Cerebellar cortex (tissue), 1 donor: ENCODE results near the gene NPL.
A peak's percentile ranks its signal among the peaks of the same experiment; 100 is the strongest.

Experiments
- DNase-seq: peaks from one replicate; pipeline ENCODE4 v3.0.0-alpha.2; 2015; ENCODE audit warnings: low spot score

The NPL gene

DNA sequence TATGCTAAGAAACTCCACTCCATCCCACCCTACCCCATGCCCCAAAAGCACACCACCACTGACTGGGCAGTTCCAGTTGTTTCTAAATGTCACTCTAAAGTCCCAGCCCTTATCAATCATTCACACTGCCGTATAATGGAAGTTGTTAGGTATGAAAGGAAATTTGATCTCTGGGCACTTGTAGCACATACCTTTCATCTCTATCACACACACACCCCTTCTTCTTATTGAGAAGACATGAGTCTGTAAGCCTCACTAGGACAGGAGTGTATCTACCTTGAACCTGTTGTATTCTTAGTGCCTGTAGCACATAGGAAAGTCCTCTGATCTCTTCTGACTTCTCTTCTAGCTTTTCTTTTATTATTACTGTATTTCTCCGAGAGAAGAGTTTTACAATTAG, 27.3 kb downstream of the NPL start:
- no peak for DNase-seq

GRCh38 chr1:182817802-182818201, 28.2 kb downstream of the NPL start:
- no peak for DNase-seq

GRCh38 chr1:182823220-182823619, 33.6 kb downstream of the NPL start:
- DNase-seq: no peak

GRCh38 chr1:182826892-182827291, 37.3 kb downstream of the NPL start:
- DNase-seq: no peak

DNA sequence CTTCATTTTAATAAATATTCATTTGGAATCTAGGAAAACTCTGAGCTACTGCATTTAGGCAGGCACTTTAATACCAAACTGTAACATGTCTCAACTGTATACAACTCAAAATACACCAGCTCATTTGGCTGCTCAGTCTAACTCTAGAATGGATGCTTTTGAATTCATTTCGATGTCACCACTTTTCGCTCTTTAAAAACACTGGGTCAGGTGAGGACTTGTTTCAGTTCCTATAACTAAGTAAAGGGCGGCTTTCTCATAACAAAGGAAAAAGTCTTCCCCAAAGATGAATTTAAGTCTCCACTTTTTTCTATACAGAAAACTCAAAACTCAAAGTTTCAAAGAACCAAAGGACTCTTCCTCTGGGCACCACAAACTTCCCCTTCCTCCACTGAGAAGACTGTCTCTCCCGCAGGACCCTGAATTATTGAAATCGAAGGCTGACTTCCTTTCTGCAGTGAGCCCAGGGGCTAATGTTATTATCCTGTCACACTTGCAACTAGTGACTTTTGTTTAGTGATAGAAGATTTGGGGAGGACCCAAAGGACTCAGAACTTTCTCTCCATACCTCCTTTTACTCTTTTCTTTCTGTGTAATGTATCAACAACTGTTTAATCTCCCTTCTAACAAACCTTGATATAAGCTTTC, 39.8 kb downstream of the NPL start:
- DNase-seq: no peak

DNA sequence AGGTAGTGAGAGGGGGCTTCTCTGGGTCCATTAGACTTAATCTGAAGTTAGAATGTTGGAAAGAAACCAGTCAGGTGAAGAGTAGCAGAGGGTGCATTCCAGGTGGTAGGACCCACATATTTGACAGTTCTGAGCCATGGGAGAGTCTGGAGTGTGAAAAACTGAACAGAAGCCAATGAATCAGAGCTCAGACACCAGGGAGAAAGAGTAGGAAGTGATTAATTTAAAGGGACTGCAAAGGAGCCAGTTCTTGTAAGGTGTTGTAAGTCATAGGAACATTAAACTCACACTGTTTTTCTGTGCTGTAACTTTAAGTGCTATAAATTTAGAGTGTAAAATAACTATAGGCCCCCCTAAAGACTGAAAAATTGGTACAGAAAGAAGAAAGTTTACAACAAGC, 43.7 kb downstream of the NPL start:
- no peak for DNase-seq

GRCh38 chr1:182834326-182834725, 44.8 kb downstream of the NPL start:
- DNase-seq: no peak

DNA sequence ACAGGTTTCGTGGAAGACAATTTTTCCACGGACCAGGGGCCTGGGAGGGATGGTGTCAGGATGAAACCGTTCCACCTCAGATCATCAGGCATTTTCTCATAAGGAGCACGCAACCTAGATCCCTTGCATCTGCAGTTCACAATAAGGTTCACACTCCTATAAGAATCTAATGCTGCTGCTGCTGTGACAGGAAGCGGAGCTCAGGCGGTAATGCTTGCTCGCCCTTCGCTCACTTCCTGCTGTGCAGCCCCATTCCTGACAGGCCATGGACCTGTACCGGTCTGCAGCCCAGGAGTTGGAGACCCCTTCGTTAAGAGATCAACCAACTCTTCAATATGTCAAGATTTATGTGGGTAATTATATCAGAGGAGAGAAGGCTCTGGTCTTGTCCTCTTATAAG, 46.2 kb downstream of the NPL start:
- DNase-seq: no peak

DNA sequence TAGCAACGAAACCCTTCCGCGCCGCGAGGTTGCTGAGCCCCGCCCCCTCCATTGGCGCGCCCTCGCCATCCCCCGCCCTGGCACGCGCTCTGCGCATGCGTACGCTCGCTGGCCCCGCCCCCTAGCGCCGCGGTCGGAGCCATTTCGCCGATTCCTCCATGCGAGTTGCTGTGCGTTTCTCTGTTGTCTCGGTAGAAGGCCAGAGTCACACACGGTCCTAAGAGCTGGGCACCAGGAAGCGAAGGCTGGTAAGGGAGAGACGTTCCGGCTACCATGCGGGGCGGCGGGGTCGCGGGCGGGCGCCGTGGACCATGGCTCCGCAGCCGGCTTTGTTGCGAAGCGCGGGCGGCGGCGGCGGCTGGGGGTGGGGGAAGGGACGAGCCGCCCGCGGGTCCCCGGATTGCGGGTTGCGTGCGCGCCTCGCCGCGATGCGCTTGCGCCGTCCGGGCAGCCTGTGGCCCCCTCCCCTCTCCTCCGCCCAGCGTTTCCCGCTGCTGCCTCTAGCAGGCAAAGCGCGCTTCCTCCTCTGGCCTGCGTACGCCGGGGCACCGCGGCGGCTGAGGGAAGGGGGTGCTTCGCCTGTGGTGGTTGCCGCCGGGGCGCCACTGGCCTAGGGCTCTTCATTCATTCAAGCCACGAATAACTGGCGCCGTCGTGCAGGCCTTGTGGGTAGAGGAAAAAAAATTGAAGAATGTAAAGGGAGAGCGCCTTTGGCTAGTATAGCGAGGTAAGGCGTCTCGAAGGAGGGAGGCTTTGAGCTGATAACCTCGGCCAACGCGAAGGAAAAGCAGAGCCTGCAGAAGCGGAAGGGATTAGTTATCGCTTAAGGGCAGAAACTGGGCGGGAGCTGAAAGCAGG, 49.9 kb downstream of the NPL start, which contains the start of gene DHX9:
DHX9 (plus strand) TSS at position 139 of the 858 bp plus-strand sequence. CDS start 3,220 bp downstream, outside the sequence.
- DNase-seq: peak; percentile 89

DNA sequence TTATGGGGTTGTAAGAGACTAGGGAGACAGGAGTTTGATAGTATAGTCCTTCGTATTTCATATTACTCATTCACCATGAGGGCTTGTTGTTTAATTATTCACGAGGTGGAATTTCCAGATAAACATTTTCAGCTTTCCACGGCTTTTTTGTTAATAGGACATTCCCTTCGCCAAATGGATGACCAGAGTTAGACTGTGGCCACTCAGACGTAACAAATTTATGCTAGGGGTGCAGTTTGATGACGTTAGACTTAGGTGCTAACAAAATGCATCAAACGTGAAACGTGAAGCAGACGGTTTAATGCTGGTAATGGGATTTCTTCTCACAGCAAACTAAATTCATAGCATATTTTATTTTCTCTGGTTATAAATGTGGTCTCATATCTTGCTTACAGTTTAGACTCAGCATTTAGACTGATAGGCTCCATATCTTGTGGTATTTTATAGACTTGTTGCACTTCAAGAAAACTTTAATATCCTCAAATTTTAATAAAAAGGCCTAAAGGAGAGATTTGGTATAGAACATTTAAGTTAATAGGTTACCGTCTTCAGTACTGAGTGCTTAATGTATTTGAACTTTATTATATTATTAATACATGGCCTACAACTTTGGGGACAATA, 51.9 kb downstream of the NPL start:
- peak; percentile 19 for DNase-seq

DNA sequence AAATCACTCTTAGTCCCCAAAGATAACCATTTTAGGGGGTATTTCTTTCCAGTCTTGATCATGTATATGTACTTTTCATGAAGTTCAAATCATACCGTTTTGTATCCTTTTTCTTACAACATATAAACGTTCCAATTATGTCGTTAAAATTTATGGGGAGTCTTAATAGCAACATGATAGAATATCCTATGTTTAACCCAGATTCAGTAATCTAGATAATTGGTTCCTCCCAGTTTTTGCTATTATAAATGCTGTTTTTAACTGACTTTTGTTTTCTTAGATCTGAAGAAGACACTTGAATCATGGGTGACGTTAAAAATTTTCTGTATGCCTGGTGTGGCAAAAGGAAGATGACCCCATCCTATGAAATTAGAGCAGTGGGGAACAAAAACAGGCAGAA, 52.7 kb downstream of the NPL start:
- DNase-seq: no peak

DNA sequence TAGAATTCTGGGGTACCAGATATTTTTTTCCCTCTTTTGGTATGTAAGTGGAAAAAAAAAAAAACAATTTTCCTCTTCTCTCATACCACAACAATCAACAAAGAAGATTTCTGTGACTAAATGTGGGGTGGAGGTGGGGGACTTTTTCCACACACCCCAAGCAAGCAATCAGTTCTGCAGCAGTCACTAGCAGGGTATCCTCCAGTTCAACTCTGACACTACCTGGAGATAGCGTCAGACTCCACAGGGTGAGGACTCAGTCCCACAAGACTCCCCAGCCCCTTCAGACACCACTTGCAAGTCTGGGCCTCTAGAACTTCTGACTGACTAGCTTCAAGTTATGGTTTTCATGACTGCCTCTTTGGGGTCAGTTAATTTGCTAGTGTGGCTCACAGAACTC, 55.8 kb downstream of the NPL start:
- no peak for DNase-seq

- DNase-seq: no peak
Observed at GRCh38 chr1:182845894-182846293, 56.3 kb downstream of the NPL start.

- no peak for DNase-seq
Observed at GRCh38 chr1:182847105-182847504, 57.5 kb downstream of the NPL start.

GRCh38 chr1:182848736-182849135, 59.2 kb downstream of the NPL start:
- no peak for DNase-seq

DNA sequence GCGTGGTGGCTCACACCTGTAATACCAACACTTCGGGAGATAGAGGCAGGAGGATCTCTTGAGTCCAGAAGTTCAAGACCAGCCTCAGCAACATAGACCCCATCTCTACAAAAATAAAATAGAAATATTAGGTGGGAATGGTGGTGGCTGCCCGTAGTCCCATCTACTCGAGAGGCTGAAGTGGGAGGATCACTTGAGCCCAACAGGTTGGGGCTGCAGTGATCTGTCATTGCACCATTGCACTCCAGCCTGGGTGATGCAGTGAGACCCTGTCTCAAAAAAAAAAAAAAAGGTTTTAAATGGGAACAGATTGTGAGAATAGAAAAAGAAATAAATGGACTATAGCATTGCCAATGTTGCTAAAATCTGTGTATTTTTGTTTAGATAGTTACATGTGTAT, 60.7 kb downstream of the NPL start:
- DNase-seq: no peak

DNA sequence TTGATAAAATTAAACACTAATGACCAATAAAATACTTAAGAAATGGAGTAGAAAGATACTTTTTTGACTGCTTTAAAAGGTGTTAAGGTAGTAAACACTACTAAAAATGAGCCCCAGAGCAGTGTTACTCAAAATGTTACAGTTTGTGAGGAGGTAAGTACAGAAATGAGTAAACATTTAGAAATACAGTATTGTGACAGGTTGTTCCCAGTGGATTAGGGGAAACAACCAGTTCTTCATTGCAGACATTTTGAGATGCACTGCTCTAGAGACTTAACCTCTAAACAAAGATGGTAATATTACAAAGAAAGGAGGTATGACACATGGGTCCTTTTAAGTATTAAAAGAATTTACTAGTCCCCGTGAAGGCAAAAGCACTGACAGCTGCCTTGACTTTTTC, 62.3 kb downstream of the NPL start:
- DNase-seq: no peak

- no peak for DNase-seq
Observed at GRCh38 chr1:182855911-182856310, 66.3 kb downstream of the NPL start.

DNA sequence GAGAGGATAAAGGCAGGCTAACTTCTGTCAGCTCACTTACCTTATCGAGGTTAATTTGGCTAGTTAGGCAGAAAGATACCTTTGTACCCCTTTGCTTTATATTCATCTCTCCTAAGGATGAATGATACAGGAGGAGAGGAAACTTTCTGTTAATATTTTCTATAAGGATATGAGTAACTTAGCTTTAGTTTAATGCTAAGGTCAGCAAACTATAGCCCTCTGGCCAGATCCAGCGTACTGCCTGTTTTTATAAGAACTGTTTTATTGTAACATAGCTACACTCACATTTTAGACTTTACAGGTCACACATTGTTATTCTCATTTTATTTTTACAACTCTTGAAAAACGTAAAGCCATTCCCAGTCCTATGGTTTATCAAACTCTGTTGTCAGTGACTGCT, 67.6 kb downstream of the NPL start:
- DNase-seq: no peak

GRCh38 chr1:182860658-182861057, 71.1 kb downstream of the NPL start:
- no peak for DNase-seq

GRCh38 chr1:182861994-182862393, 72.4 kb downstream of the NPL start:
- DNase-seq: no peak

GRCh38 chr1:182862827-182863226, 73.3 kb downstream of the NPL start:
- no peak for DNase-seq

- DNase-seq: no peak
Observed at GRCh38 chr1:182863940-182864339, 74.4 kb downstream of the NPL start.
